ENCODE measurements around the gene LY86.

LY86 gene

DNA sequence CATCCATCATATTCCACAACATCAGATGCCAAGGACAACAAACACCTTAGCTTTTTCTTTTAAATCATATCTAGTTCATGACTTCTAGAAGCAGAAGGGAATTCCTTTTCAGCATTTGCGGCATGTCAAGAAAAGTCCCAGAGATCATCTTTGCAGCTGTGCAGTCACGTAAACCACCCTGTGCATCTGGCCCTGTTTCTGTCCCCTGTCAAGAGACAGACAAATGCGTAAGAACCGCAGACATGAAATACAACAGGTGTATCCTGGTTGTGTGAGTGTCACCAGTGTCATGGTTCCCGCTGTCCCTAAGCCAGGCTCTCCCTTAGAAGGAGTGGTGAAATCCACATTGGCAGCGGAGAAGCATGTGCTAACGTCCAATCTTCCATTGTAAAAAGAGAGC lies 28.1 kb downstream of the LY86 start:
- Mint-ChIP-seq H3K27me3 (ENCODE audit: low read depth, poor library complexity) (peaks cover 9% of the 10 kb centered on the region), H3K9me3 (no peaks in the 10 kb centered on the region), H3K36me3 (ENCODE audit: low read depth) (no peaks in the 10 kb centered on the region), H3K4me3 (no peak overlapping the region), H3K27ac (no peak overlapping the region), H3K4me1 (peaks cover 9% of the 10 kb centered on the region)
- no peak for TF ChIP-seq CTCF (IDR thresholded peaks at IDR 0.05)
- DNase-seq, result no peak

DNA sequence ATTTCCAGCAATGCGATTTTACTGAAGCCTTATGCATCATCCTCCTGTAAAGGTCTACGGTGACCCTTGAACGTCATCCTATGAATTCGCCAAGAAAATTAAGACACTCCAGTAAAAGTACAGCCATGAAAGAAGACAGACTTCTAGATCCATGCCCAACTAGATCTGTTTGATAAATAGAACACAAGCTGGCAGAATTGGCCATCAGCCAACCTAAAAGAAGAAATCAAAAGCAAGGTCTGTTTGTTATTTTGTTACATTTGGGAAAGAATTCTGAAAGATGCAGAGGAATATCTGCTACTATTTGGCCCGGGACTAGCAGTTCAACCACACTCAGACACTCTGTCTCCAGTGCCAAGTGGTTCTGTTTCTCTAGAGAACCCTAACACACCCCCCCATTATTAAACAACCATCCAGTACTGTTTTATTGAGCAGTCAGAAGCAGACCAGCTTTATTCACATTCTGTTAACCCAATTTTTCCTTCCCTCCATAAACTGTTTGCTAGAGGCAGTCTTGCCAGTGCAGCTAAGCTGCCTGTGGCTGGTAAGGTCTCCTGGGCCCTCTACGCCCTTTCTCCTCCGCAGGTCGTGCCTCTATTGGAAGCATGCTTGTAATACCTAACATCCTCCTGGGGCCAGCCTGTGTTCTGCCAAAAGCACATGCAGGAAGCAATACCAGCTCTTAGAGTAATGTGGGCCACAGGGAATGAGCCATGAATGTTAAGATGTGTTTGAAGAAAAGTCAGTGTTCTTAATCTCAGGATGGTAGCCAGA lies 30.7 kb downstream of the LY86 start:
- DNase-seq, result no peak
- peaks cover 9% of the 10 kb centered on the region for H3K27me3 Mint-ChIP-seq (ENCODE audit: low read depth, poor library complexity)
- no peaks in the 10 kb centered on the region for H3K36me3 Mint-ChIP-seq (ENCODE audit: low read depth)
- no peak overlapping the region for H3K4me3 Mint-ChIP-seq
- TF ChIP-seq CTCF (IDR thresholded peaks at IDR 0.05), result no peak
- no peak overlapping the region for H3K27ac Mint-ChIP-seq
- H3K9me3 Mint-ChIP-seq, result no peaks in the 10 kb centered on the region
- H3K4me1 Mint-ChIP-seq, result peaks cover 9% of the 10 kb centered on the region

DNA sequence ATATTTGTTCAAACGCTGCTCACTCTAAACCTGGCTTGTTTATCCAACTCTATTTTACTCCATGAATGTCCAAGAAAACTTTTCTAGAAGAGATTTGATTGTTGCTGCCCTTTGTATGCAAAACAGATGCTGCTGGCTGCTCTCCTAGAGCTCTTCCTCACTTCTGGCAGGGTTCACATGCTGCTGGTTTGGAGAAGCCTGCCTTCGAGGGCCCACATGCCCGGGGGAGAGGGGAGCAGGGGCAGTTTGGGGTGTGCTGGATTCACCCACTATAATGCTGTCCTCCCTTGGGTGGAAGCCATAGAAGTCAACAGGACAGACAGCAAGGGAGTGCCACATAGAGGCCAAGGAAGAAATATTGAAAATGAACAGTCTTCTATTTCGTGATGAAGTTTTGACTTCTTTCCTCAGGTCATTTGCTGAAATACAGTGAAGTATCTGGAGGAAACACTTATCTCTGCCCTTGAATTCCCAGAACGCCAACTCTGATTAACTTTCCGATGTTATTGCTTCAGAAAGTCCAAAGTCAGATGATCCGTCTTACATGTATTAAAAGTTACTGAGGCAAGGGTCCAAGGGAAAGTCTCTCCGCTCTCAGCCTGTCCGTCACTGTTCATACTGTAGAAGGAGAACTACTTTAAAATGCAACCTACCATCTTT lies 32.4 kb downstream of the LY86 start:
- DNase-seq, result no peak
- H3K9me3 Mint-ChIP-seq, result no peaks in the 10 kb centered on the region
- no peaks in the 10 kb centered on the region for H3K4me1 Mint-ChIP-seq
- no peaks in the 10 kb centered on the region for H3K36me3 Mint-ChIP-seq (ENCODE audit: low read depth)
- H3K27ac Mint-ChIP-seq, result no peak overlapping the region
- peaks cover 13% of the 10 kb centered on the region for H3K27me3 Mint-ChIP-seq (ENCODE audit: low read depth, poor library complexity)
- no peak overlapping the region for H3K4me3 Mint-ChIP-seq
- TF ChIP-seq CTCF (IDR thresholded peaks at IDR 0.05), result no peak

DNA sequence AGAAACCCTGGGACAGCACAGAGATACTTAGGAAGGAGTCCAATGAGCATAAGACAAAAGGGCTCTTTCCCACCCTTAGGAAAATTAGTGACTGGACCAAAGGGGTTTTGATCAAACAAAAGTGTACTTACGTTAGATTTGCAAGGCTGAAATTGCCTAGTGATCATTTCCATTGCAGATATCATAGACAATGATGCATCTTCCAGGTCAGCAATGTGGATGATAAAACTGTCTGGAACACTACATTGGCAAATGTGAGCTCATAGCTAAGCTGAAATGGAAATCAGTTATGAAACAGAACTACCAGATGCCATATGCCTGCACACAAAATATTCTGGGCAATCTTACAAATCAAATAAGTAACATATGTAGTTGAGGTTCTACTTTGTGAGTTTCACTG lies 34.0 kb downstream of the LY86 start:
- Mint-ChIP-seq H3K27me3 (ENCODE audit: low read depth, poor library complexity) (peaks cover 11% of the 10 kb centered on the region), H3K4me1 (no peaks in the 10 kb centered on the region), H3K9me3 (no peaks in the 10 kb centered on the region), H3K36me3 (ENCODE audit: low read depth) (no peaks in the 10 kb centered on the region), H3K27ac (no peak overlapping the region), H3K4me3 (no peak overlapping the region)
- no peak for DNase-seq
- TF ChIP-seq CTCF (IDR thresholded peaks at IDR 0.05), result no peak

GRCh38 chr6:6623553-6623952 lies 35.0 kb downstream of the LY86 start:
- no peak for TF ChIP-seq CTCF (IDR thresholded peaks at IDR 0.05)
- Mint-ChIP-seq H3K4me3 (no peak overlapping the region), H3K9me3 (no peaks in the 10 kb centered on the region), H3K36me3 (ENCODE audit: low read depth) (no peaks in the 10 kb centered on the region), H3K27me3 (ENCODE audit: low read depth, poor library complexity) (peaks cover 10% of the 10 kb centered on the region), H3K4me1 (peaks cover 4% of the 10 kb centered on the region), H3K27ac (no peak overlapping the region)
- no peak for DNase-seq
